Osteocyte (in vitro differentiated cells): ENCODE data around the gene TJP1. TPM values are rescaled to one million over a fixed set of nuclear protein-coding genes. Genes with fewer than 3 reads are reported as not detected.

Experiments
- DNase-seq: peaks from one replicate; pipeline ENCODE4 v3.0.0; 2021; ENCODE audit warnings: mixed read lengths; ENCODE audit not compliant: unreplicated experiment; ENCODE audit errors: extremely low spot score
- H3K27ac Mint-ChIP-seq: one replicate; pipeline ENCODE4 v1.8.0; 2021; ENCODE audit warnings: mild to moderate bottlenecking, mixed read lengths; ENCODE audit not compliant: unreplicated experiment
- H3K27me3 Mint-ChIP-seq: one replicate; pipeline ENCODE4 v1.8.0; 2021; ENCODE audit warnings: mixed read lengths; ENCODE audit not compliant: unreplicated experiment
- H3K36me3 Mint-ChIP-seq: one replicate; pipeline ENCODE4 v1.8.0; 2021; ENCODE audit warnings: mixed read lengths; ENCODE audit not compliant: unreplicated experiment
- H3K4me1 Mint-ChIP-seq: one replicate; pipeline ENCODE4 v1.8.0; 2021; ENCODE audit warnings: mixed read lengths; ENCODE audit not compliant: unreplicated experiment
- H3K4me3 Mint-ChIP-seq: one replicate; pipeline ENCODE4 v1.8.0; 2021; ENCODE audit warnings: mild to moderate bottlenecking, moderate library complexity, mixed read lengths; ENCODE audit not compliant: unreplicated experiment
- H3K9me3 Mint-ChIP-seq: one replicate; pipeline ENCODE4 v1.8.0; 2021; ENCODE audit warnings: mixed read lengths; ENCODE audit not compliant: unreplicated experiment
- total RNA-seq: library from RNA; stranded (reverse); gene quantifications from 2 replicates; pipeline ENCODE4 v1.2.1, GENCODE V29; 2021
- TF ChIP-seq, protein P1 (sequence below): fragments of 200-600 bp; sonication (generic); IDR thresholded peaks from 2 replicates; pipeline ENCODE4 v1.5.0; 2021; ENCODE audit warnings: antibody characterized with exemption, mild to moderate bottlenecking, moderate library complexity

Gene TJP1
- total RNA-seq, 1 donor from 2014 or later, result 113 TPM

DNA sequence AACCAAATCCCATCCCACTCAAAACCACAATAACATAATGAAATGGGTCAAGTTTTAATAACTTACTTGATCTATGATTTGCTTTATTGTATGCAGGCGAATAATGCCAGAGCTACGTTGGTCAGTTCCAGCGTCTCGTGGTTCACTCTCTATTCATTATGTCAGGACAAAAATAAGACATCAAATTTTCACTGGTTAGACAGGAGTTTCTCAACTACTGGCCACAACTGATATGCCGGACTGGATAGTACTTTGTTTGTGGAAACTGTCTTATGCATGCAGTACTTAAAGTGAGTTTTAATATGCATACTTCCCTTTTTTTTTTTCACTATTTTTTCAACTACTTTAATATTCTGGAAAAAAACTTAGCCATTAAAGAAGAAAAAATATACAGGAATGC, 94.4 kb downstream of the TJP1 start:
- Mint-ChIP-seq H3K9me3 (no peaks in the 10 kb centered on the region), H3K4me1 (peaks cover 13% of the 10 kb centered on the region), H3K36me3 (peaks cover 60% of the 10 kb centered on the region), H3K27me3 (no peaks in the 10 kb centered on the region), H3K4me3 (no peak overlapping the region), H3K27ac (peak overlapping the region; percentile 53)
- TF ChIP-seq, protein P1, sequence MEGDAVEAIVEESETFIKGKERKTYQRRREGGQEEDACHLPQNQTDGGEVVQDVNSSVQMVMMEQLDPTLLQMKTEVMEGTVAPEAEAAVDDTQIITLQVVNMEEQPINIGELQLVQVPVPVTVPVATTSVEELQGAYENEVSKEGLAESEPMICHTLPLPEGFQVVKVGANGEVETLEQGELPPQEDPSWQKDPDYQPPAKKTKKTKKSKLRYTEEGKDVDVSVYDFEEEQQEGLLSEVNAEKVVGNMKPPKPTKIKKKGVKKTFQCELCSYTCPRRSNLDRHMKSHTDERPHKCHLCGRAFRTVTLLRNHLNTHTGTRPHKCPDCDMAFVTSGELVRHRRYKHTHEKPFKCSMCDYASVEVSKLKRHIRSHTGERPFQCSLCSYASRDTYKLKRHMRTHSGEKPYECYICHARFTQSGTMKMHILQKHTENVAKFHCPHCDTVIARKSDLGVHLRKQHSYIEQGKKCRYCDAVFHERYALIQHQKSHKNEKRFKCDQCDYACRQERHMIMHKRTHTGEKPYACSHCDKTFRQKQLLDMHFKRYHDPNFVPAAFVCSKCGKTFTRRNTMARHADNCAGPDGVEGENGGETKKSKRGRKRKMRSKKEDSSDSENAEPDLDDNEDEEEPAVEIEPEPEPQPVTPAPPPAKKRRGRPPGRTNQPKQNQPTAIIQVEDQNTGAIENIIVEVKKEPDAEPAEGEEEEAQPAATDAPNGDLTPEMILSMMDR, result no peak
- DNase-seq, result no peak

DNA sequence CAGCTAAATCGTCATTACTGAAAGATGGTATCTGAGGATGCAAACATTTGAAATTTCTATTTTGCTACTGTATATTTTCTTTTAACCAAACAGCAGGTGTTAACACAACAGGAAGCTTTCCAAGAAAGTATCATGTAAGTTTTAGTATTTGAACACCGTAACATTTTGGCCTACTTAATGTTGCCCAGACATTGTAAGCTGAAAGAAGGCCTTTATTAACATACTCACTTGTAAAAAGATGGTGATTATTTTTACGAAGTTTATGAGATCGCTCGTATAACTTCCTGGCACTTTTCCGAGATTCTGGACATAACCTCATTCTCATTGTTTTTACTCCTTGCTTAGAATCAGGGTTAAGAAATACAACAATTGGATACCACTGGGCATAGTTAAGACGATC, 95.7 kb downstream of the TJP1 start:
- Mint-ChIP-seq H3K36me3 (peaks cover 66% of the 10 kb centered on the region), H3K4me3 (no peak overlapping the region), H3K27ac (no peak overlapping the region), H3K27me3 (no peaks in the 10 kb centered on the region), H3K9me3 (peaks cover 5% of the 10 kb centered on the region), H3K4me1 (peaks cover 13% of the 10 kb centered on the region)
- TF ChIP-seq, protein P1, result no peak
- DNase-seq, result no peak

DNA sequence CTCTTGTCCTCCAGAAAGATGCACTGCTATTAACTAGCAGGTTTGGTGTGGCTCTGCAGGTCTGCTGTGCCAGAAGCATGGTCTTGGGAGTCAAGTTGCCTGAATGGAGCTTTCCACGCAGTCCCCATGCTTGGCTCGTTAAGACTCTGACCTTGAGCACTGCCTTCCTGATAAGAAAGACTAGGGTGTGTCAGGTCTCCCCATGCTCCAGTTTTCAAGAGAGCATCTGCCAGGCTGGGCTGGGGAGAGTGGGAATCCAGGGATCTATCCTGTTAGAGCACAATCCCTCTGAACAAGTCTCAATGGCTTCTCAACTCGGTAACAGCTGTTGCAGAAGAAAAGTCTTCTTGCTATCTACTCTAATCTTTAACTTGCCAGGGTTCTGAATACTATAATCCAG, 98.2 kb downstream of the TJP1 start:
- H3K36me3 Mint-ChIP-seq, result peaks cover 72% of the 10 kb centered on the region
- H3K4me1 Mint-ChIP-seq, result peaks cover 13% of the 10 kb centered on the region
- H3K9me3 Mint-ChIP-seq, result peaks cover 8% of the 10 kb centered on the region
- no peaks in the 10 kb centered on the region for H3K27me3 Mint-ChIP-seq
- no peak overlapping the region for H3K4me3 Mint-ChIP-seq
- TF ChIP-seq, protein P1, result no peak
- H3K27ac Mint-ChIP-seq, result no peak overlapping the region
- no peak for DNase-seq

DNA sequence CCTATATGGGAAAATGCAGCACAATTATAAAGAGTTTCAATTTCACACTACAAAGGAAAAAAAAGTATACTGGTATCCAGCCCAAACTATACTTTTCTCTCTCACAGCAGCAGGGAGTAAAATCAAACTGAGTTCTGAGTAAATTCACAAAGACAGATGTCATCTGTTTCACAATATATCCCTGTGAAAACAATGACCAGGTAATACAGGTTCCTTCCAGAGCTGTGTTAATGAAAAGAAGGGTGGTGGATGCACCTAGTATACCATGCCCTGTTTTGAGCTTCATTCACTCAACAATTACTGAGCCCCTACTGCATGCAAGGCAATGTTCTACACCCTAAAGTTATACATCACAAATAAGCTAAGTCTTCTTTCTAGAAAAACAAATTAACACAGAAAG, 108.5 kb downstream of the TJP1 start:
- no peak for DNase-seq
- Mint-ChIP-seq H3K4me1 (no peaks in the 10 kb centered on the region), H3K27ac (no peak overlapping the region), H3K9me3 (no peaks in the 10 kb centered on the region), H3K27me3 (no peaks in the 10 kb centered on the region), H3K36me3 (peaks cover 60% of the 10 kb centered on the region), H3K4me3 (no peak overlapping the region)
- TF ChIP-seq, protein P1, result no peak

DNA sequence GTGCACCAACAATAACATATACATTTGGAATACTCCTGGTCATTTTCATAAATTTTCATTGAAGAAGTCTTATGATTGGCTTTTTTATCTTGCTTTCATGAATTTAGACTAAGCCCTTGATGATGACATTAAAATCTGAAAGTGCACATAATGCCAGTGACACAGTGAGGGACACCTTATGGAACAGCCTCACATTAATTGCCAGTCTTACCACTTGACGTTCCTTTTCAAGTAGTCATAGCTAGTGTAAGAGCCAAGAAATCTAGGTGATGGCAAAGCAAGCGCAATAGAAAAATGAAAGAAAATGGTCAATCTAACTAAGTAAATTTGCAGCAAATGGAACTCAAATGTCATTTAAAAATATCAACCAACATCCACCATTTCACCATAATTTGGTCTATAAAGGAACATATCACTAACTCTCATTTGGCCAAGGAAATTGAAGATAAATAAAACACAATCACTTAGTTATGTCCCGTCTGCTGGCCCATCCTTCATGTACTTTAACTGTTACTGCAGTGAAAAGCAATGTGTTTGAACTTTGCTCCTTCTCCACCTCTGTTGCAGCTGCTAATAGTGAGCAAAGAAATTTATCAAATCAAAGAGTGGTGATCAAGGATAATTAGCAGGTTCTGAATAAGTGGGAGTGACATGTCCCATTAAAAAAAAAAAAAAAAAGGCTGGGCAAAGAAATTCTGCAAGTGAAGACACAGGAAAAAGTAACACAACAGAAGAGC, 110.0 kb downstream of the TJP1 start:
- Mint-ChIP-seq H3K4me1 (no peaks in the 10 kb centered on the region), H3K4me3 (no peak overlapping the region), H3K27me3 (no peaks in the 10 kb centered on the region), H3K9me3 (no peaks in the 10 kb centered on the region), H3K27ac (no peak overlapping the region), H3K36me3 (peaks cover 53% of the 10 kb centered on the region)
- TF ChIP-seq, protein P1, result no peak
- no peak for DNase-seq
